HG03520 (cell line): Measurements from ENCODE around the gene EXOC4.

Source experiments
- ATAC-seq: cut with Tn5 transposase; IDR thresholded peaks from one replicate; pipeline ENCODE4 v1.9.1; 2021; ENCODE audit warnings: mild to moderate bottlenecking, moderate library complexity; ENCODE audit not compliant: unreplicated experiment

Gene EXOC4

GRCh38 chr7:133696056-133696455 is 443.2 kb downstream of the EXOC4 start:
- no peak for ATAC-seq

GRCh38 chr7:133697585-133697984 is 444.7 kb downstream of the EXOC4 start:
- ATAC-seq = no peak

GRCh38 chr7:133698127-133698526 is 445.2 kb downstream of the EXOC4 start:
- ATAC-seq = no peak

- no peak for ATAC-seq
These were observed 446.5 kb downstream of the EXOC4 start for GRCh38 chr7:133699386-133699785.

GRCh38 chr7:133702078-133702477 is 449.2 kb downstream of the EXOC4 start:
- ATAC-seq = no peak

GRCh38 chr7:133702960-133703359 is 450.1 kb downstream of the EXOC4 start:
- no peak for ATAC-seq

- ATAC-seq = no peak
These were observed 450.7 kb downstream of the EXOC4 start for GRCh38 chr7:133703547-133703946.

GRCh38 chr7:133704453-133704852 is 451.6 kb downstream of the EXOC4 start:
- ATAC-seq = no peak

GRCh38 chr7:133705596-133705995 is 452.7 kb downstream of the EXOC4 start:
- ATAC-seq = no peak

- ATAC-seq = no peak
These were observed 453.1 kb downstream of the EXOC4 start for GRCh38 chr7:133706016-133706415.

- no peak for ATAC-seq
These were observed 456.4 kb downstream of the EXOC4 start for GRCh38 chr7:133709036-133709880.

GRCh38 chr7:133712544-133712943 is 459.7 kb downstream of the EXOC4 start:
- ATAC-seq = no peak

GRCh38 chr7:133714654-133715053 is 461.8 kb downstream of the EXOC4 start:
- no peak for ATAC-seq

- no peak for ATAC-seq
These were observed 465.3 kb downstream of the EXOC4 start for GRCh38 chr7:133718131-133718530.

GRCh38 chr7:133723044-133723443 is 470.2 kb downstream of the EXOC4 start:
- no peak for ATAC-seq

GRCh38 chr7:133724148-133724547 is 471.3 kb downstream of the EXOC4 start:
- no peak for ATAC-seq

GRCh38 chr7:133724694-133725093 is 471.8 kb downstream of the EXOC4 start:
- no peak for ATAC-seq

- no peak for ATAC-seq
These were observed 474.8 kb downstream of the EXOC4 start for GRCh38 chr7:133727476-133728214.

GRCh38 chr7:133730360-133730759 is 477.5 kb downstream of the EXOC4 start:
- no peak for ATAC-seq

GRCh38 chr7:133733401-133733800 is 480.5 kb downstream of the EXOC4 start:
- ATAC-seq = no peak

GRCh38 chr7:133735222-133735621 is 482.3 kb downstream of the EXOC4 start:
- no peak for ATAC-seq

GRCh38 chr7:133739817-133740216 is 486.9 kb downstream of the EXOC4 start:
- no peak for ATAC-seq
